GM21515 (cell line): Measurements from ENCODE around the gene PPP2CA.
A peak's percentile ranks its signal among the peaks of the same experiment; 100 is the strongest.
"Not testable (repeated sequence)": the region's sequence is repeated elsewhere in the genome, so short reads cannot be mapped to it uniquely, and the experiment has no call there.

Source experiments
- ATAC-seq: cut with Tn5 transposase; IDR thresholded peaks from one replicate; pipeline ENCODE4 v1.9.1; 2021; ENCODE audit not compliant: unreplicated experiment

PPP2CA gene

DNA sequence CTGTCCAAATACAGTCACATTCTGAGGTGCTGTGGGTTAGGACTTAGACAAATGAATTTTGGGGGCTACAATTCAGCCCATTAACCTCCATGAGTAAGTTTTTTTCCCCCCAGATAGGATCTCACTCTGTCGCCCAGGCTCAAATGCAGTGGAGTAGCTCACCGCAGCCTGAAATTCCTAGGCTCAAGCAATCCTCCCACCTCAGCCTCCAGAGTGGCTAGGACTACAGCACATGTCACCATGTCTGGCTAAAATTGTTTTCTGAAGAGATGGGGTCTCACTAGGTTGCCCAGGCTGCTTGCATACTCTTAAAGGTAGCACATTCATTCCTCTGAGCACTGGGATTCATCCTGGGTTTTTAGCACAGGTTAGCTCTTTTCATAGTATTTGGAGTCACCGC is 22.2 kb downstream of the PPP2CA start:
- ATAC-seq = no peak

DNA sequence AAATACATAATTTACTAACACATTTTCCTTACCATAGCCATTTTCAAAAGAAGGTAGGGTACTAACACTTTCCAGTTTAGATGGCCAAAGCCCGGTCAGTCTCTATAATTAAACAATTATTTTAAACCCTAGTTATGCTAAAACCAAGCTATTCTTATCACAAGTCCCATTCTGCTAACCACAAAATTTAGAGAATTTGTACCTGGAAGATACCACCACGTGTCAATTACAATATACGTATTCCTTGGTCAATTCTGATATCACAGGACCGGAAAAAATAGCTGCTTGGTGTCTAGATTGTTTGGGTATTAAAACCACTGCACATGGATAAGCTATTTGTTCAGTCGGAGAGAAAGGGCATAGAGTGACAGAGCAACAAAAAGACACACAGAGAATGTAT is 30.2 kb downstream of the PPP2CA start:
- no peak for ATAC-seq

DNA sequence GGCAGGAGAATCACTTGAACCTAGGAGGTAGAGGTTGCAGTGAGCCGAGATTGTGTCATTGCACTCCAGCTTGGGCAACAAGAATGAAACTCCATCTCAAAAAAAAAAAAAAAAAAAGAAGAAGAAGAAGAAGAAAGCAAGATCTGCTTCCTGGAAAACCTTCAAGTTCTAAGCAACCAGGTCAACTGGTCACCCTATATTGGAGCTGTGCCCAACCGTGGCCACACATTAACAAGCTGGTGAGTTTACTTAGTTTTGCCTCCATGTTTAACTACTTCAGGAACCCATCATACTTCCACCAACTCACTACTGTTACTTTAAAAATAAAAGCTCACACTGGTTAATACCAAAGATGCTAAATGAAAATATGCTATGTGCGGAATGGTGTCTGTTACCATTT is 36.8 kb downstream of the PPP2CA start:
- ATAC-seq = no peak

DNA sequence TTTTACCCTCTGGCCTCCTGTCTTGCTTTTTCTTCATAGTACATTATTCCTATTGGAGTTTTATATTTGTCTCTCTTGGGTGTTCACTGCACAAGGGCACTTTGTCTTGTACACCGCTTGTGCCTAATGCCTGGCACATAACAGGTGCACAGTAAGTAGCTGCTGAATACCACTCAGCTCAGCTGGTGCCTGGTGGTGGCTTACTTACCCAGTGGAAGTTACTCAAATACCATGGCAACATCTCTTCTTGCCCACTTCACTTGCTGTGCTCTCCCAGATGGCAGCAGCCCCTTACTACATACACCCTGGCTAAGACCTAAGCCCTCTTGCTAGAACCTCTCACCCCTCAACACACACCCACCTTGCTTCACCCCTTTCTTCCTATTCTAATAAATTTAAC is 37.8 kb downstream of the PPP2CA start:
- ATAC-seq = no peak

DNA sequence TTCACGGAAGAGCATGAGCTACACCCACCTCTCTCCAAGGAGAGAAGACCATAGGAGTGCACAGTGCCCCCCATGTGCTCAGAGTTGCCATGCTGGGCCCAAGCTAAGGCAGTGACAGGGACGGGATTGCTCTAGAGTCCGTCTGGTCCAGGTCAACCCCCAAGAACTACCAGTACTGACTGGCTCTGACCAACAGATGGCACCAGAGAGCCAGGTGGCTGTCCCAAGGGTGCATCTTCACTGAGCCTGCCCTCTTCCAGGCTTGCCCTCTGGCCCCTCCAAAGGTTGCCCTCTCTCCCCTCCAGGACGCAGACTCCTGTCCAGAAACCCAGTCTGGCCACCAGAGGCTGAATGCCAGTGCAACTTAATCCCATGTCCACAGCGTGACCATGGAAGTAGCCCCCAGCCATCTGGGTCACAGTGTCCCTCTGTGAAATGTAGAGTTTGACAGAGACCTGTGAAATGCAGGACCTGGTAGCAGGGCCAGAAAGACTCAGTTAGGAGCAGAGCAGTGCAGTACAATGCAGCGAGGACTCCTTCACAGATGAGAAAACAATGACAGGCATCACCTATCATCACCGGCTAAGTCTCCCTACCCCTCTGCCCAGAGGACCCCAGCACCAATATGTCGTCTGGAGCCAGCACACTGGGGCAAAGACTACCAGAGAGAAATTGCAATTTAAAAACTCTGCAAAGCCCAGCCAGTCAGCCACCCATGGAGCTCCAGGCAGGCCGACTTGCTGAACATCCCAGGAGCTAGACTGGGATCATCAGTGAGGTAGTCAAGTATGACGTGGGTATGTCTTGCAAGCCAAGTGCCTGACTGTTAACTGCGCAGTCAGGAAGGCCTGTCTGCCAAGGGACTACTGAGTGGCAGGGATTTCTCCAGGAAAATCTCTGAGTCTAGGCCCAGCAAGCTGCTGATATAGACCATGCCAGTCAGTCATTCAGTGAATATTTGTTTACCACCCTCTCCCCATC is 41.4 kb downstream of the PPP2CA start:
- no peak for ATAC-seq

DNA sequence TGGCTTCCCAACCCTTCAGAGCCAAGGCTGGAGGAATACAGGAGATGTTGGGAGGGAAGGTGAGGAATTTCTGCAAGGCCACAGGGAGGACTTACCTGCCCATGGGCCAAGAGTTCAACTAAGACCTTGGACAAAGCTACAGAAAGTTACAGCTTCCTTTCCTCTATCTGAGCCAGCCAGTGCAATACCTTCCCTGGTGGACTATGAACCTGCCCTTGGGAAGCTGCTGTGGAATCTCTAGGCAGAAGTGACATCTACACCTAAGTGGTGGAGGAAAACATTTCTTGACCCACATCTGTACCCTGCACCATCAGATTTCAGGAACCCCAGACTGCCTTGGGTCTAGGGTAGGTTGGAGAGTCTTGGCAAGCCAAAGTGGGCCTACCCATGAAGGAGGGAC is 42.4 kb downstream of the PPP2CA start:
- no peak for ATAC-seq

DNA sequence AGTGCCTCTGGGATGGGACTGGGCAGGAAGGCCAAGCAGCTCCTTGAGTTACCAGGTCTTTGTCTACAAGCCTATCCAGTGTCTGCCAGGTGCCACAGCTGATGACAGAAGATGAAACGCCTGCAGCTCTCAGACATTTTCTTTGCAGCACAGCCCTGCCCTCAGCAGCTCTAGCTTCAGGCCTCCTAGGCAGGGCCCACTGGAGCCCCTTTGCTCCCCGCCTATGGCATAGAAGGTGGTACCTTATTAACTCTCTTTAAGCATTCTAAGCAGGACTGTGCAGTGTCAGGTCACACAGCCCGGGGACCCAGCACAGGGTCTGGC is 47.8 kb downstream of the PPP2CA start:
- no peak for ATAC-seq

DNA sequence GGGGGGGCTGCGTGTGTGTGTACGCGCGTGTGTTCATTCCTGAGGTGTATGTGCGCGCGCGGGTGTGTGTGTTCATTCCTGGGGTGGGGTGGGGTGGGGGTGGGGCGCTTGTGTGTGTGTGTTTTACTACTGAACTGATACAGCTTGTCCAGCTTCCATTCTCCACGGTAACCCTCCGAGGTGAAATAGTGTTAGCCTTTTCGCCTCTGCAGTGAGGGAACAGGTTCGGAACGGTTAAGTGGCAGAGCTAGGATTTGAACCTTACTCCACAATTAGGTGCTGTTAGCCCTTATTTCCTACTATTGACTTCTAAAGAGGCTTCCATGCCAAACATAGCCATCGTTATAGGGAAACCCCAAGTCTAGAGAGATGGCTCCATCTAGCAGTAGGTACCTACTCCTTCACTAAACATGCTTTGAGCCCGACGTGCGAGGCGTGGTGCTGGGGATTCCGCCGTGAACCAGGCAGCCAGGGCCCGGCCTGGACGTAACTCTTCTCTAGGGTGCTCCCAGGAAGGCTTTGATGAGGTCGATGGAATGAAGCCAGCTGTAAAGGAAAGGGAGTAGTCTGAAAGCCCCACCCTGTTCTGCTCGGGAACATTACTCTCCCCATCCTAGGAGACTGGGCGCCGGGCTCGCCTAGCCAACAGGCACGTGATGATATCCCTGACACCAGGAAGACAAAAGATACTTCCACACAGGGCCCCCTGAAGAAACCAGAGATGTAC is 48.3 kb downstream of the PPP2CA start:
- ATAC-seq = no peak

DNA sequence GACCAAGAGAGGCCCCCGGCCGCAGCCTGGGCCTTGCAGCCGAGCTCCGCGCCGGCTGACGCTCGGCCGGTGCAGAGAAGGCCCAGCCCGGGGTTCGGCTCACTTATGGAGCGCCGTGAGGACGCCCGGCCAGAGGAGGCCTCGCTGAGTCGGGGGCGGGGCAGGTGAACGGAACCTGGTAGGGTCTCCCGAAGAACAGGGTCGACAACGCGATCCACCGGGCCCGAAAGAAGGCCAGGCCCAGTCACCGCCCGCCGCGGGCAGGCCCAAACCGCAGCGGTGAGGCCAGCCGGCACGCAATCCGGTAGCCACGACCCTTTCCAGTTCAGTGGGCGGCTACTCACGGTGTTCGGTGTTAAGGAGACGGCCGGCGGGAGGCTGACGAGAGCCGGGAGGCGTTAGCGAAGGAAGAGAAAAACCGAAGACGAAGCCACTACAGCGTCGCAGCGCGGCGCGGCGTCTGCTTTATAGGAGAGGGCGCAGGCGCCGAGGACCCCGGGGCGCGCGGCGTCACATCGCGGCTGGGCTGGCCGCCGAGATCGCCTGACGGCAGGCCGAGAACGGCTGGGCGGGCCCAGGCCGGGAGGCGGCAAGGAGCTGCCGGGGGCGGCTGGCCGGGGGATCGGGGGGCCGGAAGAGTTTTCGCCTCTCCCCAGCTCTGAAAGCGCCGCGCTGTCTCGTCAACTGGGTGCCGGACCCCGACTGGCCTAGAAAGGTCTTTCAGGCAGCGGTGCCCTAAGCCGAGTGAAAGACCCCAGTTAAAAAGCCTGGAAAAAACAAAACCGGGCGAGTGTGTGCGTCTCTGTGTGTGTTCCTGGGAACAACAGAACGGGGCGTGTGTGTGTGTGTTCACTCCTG is 49.1 kb downstream of the PPP2CA start, which contains the start of gene SKP1:
Gene SKP1 (minus strand): TSS at position 440 of the 858 bp plus-strand sequence. CDS start 2,928 bp downstream, outside the sequence.
- peak; percentile 73 for ATAC-seq

DNA sequence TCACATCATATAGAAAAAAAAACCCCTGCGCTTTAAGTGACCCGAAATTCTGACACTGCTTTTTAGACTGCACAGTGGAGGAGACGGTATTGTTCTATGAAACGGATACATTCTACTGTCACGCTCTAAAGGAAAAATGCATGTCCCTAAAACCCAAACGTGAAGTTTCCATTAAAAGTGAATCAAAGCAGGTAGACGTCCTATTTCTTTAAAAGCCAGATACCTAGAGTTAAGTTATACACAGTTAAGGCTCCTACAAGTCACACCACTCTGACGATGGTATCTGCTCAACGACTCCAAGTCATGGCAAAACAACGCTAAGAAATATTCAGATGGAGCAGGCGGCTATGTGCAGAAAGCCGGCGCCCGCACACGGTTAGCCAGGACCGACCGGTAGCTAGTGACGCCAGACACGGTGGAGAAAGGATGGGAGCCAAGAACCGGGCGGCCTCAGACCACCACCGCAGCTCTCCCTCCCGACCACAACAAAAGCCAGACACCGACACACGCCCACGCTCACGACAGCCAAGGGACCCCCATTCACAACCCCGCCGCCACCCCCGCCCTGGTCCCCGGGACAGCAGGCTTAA is 49.9 kb downstream of the PPP2CA start:
- ATAC-seq = peak; percentile 22

DNA sequence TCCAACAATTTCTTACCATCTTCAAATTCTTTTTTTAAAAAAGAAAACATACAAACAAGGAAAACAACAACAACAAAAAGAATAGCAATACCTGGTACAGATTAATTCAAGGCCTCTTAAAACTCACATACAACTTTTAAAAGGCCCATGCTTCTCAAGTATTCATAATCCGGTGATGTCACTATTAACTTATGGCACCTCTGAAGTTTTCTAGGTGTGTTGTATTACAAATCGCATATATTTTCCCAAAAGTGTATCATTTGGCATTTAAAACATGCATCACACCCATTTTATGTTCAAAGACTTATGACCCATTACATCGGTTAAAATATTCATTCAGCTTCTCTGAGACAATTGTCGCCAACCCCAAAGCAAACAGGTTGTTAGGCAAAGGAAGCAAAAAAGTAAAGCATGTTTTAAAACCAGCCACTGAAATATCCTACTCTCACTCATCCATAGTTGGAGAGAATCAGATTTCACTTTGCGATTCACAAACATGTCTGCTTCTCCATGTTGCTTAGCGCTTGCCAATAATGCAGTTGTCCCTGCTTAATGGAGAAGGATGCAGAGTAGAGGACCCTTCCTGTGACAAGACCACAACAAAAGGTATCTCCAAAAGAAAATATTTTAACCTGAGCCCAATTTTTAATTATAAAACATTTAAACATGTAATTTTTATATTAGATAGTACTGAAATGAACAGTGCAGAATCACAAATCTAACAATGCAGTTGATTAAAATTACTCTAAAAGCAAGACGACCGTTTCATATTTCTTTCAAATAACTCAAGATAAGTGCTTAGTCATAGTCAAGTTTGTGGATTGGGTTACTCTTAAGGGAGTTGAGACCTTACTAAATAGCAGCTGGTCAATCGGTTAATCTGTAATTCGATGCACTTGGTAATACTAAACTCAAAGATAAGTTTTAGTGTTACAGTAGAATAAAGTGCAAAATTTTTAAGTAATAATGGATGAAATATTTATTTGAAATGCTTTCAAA is 50.7 kb downstream of the PPP2CA start:
- no peak for ATAC-seq

DNA sequence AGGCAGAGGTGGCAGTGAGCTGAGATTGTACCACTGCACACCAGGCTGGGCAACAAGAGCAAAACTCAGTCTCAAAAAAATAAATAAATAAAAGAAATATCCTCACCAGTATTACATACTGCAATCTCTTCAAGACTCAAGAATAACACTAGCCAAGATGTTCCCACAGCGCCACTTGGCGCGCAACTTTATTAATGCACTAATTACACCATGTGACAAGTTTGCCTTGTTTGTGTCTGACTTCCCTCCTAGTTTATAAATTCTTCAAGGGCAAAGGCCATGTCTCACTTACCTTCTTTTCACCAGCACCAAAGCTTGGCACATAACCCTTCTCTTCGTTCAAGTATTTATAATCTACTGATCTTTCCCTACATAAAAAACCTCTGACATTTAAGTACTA is 53.9 kb downstream of the PPP2CA start:
- ATAC-seq = no peak

DNA sequence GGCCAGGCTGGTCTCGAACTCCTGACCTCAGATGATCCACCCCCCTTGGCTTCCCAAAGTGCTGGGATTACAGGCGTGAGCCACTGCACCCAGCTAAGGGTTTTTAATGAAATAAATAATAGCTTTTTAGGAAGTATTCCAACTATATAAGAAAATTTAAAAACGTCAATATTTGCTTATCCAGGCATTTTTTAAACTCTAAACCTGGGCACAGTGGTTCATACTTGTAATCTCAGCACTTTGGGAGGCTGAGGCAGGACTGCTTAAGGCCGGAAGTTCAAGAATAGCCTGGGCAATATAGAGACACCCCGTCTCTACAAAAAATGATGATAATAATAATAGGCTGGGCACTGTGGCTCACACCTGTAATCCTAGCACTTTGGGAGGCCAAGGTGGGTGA is 63.3 kb downstream of the PPP2CA start:
- no peak for ATAC-seq

DNA sequence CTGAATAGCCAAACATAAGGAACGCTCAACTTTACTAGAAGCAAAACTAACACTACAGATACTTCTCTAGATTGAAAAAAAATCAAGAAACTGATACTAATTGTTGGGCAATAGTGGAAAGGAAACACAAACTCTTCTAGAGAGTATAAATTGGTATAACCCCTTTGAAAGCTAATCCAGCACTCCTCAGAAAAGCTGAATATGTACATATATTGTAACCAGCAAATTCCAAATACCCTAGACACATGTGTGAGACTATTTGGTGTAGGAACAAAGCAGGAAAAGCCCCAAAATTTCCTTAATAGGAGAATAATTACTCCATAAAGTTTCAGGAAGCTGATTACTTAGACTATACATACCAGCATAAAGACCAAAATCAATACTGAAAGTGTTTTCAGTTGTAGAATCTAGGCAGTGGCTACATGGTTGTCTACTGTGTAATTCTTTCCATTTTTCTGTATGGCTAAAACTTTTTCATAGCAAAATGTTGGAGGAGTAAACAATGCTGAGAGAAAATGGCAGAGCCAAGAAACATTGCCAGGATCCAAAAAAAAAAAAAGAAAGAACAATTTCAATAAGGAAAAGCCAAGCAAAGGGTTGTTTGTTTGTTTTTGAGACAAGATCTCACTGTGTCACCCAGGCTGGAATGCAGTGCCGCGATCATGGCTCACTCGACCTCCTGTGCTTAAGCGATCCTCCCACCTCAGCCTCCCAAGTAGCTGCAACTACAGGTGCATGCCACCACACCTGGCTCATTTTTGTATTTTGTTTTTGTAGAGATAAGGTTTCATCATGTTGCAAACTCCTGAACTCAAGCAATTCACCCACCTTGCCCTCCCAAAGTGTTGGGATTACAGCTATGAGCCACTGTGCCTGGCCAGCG is 64.1 kb downstream of the PPP2CA start:
- ATAC-seq = no peak

DNA sequence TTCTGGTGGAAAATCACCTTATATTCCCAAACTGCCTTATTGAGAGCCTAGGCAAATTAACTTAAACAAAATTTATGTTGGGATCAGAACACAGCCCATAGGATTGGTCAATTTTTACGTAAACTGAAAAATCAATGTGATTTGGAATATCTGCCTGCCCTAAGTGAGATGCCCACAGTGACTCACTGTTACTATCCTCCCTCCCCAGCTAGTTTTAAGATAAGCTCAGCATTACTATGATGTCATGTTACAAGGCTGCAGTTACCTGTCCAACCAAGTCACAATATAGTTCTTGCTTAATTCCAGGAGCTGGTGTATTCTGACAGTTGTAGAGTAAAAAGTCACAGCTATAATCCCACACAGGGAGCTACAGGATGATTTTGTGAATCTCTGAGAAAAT is 72.2 kb downstream of the PPP2CA start:
- ATAC-seq = no peak

DNA sequence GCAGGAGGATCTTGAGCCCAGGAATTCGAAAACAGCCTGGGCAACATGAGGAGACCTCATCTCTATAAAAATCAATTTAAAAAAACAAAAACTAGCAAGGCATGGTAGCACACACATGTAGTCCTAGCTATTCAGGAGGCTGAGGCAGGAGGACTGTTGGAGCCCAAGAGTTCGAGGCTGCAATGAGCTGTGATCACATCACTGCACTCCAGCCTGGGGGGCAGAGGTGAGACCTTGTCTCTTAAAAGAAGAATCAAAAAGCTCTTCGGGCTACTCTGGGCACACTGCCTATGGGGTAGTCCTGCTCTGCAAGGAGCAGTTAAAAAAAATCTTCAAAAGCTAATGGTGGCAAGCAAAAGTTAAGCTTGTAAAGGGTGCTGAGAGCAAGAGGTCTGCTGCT is 72.6 kb downstream of the PPP2CA start:
- no peak for ATAC-seq

DNA sequence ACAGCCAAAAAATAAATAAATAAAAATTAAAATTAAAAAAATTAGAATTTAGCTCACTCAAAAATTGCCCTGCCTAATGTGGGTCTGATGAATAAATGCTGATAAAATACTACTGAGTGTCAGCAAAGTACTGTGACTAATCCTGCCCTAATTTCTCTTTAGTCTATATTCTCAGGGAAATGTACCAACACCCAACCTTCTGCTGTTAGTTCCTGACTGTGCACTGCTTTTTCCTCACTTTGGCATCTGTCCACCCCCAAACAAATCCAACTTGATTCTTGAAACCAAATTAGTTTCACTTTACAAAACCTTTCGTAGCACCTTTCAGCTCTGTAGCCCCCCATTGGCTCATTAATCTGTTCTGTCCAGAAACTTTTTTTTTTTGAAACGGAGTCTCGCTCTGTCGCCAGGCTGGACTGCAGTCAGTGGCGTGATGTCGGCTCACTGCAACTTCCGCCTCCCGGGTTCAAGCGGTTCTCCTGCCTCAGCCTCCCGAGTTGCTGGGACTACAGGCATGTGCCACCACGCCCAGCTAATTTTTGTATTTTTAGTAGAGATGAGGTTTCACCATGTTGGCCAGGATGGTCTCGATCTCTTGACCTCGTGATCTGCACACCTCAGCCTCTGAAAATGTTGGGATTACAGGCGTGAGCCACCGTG is 73.6 kb downstream of the PPP2CA start:
- ATAC-seq = not testable (repeated sequence)

DNA sequence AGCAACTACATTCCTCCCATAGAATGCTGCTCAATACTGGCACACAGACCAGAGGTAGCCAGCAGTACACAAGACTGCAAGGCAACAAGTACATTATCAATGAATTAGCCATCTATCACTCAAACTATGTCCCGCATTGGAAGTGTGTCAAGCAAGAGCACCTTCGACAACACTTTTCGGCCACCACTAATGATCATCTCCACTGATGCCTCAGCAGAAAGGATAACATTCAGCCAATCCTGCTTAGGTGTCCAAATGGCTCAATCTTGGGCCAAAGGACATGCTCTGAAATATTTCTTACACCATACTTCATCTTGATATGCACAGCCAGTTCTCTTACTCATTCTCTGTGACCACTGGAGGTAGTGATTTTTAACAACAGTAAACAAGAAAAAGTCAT is 74.2 kb downstream of the PPP2CA start:
- no peak for ATAC-seq
